ENCODE results near the gene HINFP. TPM values are rescaled to one million over a fixed set of nuclear protein-coding genes. Genes with fewer than 3 reads are reported as not detected.
"Not testable (repeated sequence)": the region's sequence is repeated elsewhere in the genome, so short reads cannot be mapped to it uniquely, and the experiment has no call there.

Gene HINFP
- polyA plus RNA-seq, 2 donors = 9.1 to 16.0 TPM

- no peaks in the 10 kb centered on the region for H3K9me3 ChIP-seq (ENCODE audit: control insufficient read depth in 2 of 2, insufficient read depth in 1 of 2, low read depth in 1 of 2, low read length in 1 of 2)
- no peak overlapping the region for H3K4me3 ChIP-seq (ENCODE audit: low read depth in 1 of 2, low read length in 2 of 2)
- H3K27ac ChIP-seq (ENCODE audit: low read depth in 2 of 2, low read length in 1 of 2) = peak overlapping the region; percentile 87 to 98
- no peaks in the 10 kb centered on the region for H3K27me3 ChIP-seq (ENCODE audit: control insufficient read depth in 1 of 2, insufficient read depth in 2 of 2, low read length in 2 of 2)
- H3K4me1 ChIP-seq (ENCODE audit: control insufficient read depth in 2 of 2, insufficient read depth in 2 of 2, low read length in 1 of 2) = no peaks in the 10 kb centered on the region
- H3K36me3 ChIP-seq (ENCODE audit: control insufficient read depth in 2 of 2, insufficient read depth in 2 of 2, low read length in 1 of 2) = no peaks in the 10 kb centered on the region
- WGBS, 2 donors = 50 to 65% methylated on average over 8 of the region's 8 CpGs
These were observed 45.1 kb downstream of the HINFP start for GRCh38 chr11:119166368-119167076.

- H3K27ac ChIP-seq (ENCODE audit: low read depth in 2 of 2, low read length in 1 of 2) = peak overlapping the region; percentile 87 to 98
- H3K9me3 ChIP-seq (ENCODE audit: control insufficient read depth in 2 of 2, insufficient read depth in 1 of 2, low read depth in 1 of 2, low read length in 1 of 2); H3K4me3 ChIP-seq (ENCODE audit: low read depth in 1 of 2, low read length in 2 of 2); H3K4me1 ChIP-seq (ENCODE audit: control insufficient read depth in 2 of 2, insufficient read depth in 2 of 2, low read length in 1 of 2); H3K27me3 ChIP-seq (ENCODE audit: control insufficient read depth in 1 of 2, insufficient read depth in 2 of 2, low read length in 2 of 2); H3K36me3 ChIP-seq (ENCODE audit: control insufficient read depth in 2 of 2, insufficient read depth in 2 of 2, low read length in 1 of 2): not testable (repeated sequence)
- WGBS, 2 donors = 51 to 64% methylated on average over 10 of the region's 10 CpGs
These were observed 45.7 kb downstream of the HINFP start for GRCh38 chr11:119167077-119167458.

GRCh38 chr11:119167933-119168332, 46.6 kb downstream of the HINFP start:
- Histone ChIP-seq H3K36me3 (ENCODE audit: control insufficient read depth in 2 of 2, insufficient read depth in 2 of 2, low read length in 1 of 2) (no peaks in the 10 kb centered on the region), H3K4me3 (ENCODE audit: low read depth in 1 of 2, low read length in 2 of 2) (peak overlapping the region in 1 of 2 donors; percentile 71), H3K27ac (ENCODE audit: low read depth in 2 of 2, low read length in 1 of 2) (peak overlapping the region; percentile 87 to 98), H3K4me1 (ENCODE audit: control insufficient read depth in 2 of 2, insufficient read depth in 2 of 2, low read length in 1 of 2) (peaks cover 0 to 4% of the 10 kb centered on the region in 2 donors), H3K27me3 (ENCODE audit: control insufficient read depth in 1 of 2, insufficient read depth in 2 of 2, low read length in 2 of 2) (no peaks in the 10 kb centered on the region), H3K9me3 (ENCODE audit: control insufficient read depth in 2 of 2, insufficient read depth in 1 of 2, low read depth in 1 of 2, low read length in 1 of 2) (no peaks in the 10 kb centered on the region)
- 41 to 45% methylated on average over 6 of the region's 6 CpGs for WGBS, 2 donors

GRCh38 chr11:119168471-119169281, 47.3 kb downstream of the HINFP start, which contains the start of gene NLRX1:
Gene NLRX1 (plus strand): TSS chr11:119168725. CDS start chr11:119171404, 2,679 bp downstream.
- 3 to 4% methylated on average over 61 to 63 of the region's 63 CpGs for WGBS, 2 donors
- Histone ChIP-seq H3K4me1 (ENCODE audit: control insufficient read depth in 2 of 2, insufficient read depth in 2 of 2, low read length in 1 of 2) (peaks cover 0 to 4% of the 10 kb centered on the region in 2 donors), H3K36me3 (ENCODE audit: control insufficient read depth in 2 of 2, insufficient read depth in 2 of 2, low read length in 1 of 2) (peaks cover 0 to 4% of the 10 kb centered on the region in 2 donors), H3K27me3 (ENCODE audit: control insufficient read depth in 1 of 2, insufficient read depth in 2 of 2, low read length in 2 of 2) (no peaks in the 10 kb centered on the region), H3K4me3 (ENCODE audit: low read depth in 1 of 2, low read length in 2 of 2) (peak within 1 kb of the TSS; percentile 71 to 86), H3K27ac (ENCODE audit: low read depth in 2 of 2, low read length in 1 of 2) (peak within 1 kb of the TSS; percentile 87 to 98), H3K9me3 (ENCODE audit: control insufficient read depth in 2 of 2, insufficient read depth in 1 of 2, low read depth in 1 of 2, low read length in 1 of 2) (no peaks in the 10 kb centered on the region)

- peak overlapping the region; percentile 87 to 98 for H3K27ac ChIP-seq (ENCODE audit: low read depth in 2 of 2, low read length in 1 of 2)
- H3K36me3 ChIP-seq (ENCODE audit: control insufficient read depth in 2 of 2, insufficient read depth in 2 of 2, low read length in 1 of 2) = peaks cover under 1 to 10% of the 10 kb centered on the region in 2 donors
- WGBS, 2 donors = 10 to 15% methylated on average over 15 of the region's 15 CpGs
These were observed 47.9 kb downstream of the HINFP start for GRCh38 chr11:119169282-119169719.

GRCh38 chr11:119172513-119172912, 51.1 kb downstream of the HINFP start:
- 85 to 88% methylated on average over 2 of the region's 2 CpGs for WGBS, 2 donors
- Histone ChIP-seq H3K4me3 (ENCODE audit: low read depth in 1 of 2, low read length in 2 of 2) (no peak overlapping the region), H3K27ac (ENCODE audit: low read depth in 2 of 2, low read length in 1 of 2) (no peak overlapping the region), H3K27me3 (ENCODE audit: control insufficient read depth in 1 of 2, insufficient read depth in 2 of 2, low read length in 2 of 2) (no peaks in the 10 kb centered on the region), H3K36me3 (ENCODE audit: control insufficient read depth in 2 of 2, insufficient read depth in 2 of 2, low read length in 1 of 2) (peaks cover 8 to 21% of the 10 kb centered on the region in 2 donors), H3K9me3 (ENCODE audit: control insufficient read depth in 2 of 2, insufficient read depth in 1 of 2, low read depth in 1 of 2, low read length in 1 of 2) (no peaks in the 10 kb centered on the region), H3K4me1 (ENCODE audit: control insufficient read depth in 2 of 2, insufficient read depth in 2 of 2, low read length in 1 of 2) (peaks cover 0 to 4% of the 10 kb centered on the region in 2 donors)

More at GRCh38 chr11:119169282-119169719, 47.9 kb downstream of the HINFP start:
- H3K27me3 ChIP-seq (ENCODE audit: control insufficient read depth in 1 of 2, insufficient read depth in 2 of 2, low read length in 2 of 2) = no peaks in the 10 kb centered on the region
- H3K4me1 ChIP-seq (ENCODE audit: control insufficient read depth in 2 of 2, insufficient read depth in 2 of 2, low read length in 1 of 2) = peaks cover 0 to 4% of the 10 kb centered on the region in 2 donors
- H3K9me3 ChIP-seq (ENCODE audit: control insufficient read depth in 2 of 2, insufficient read depth in 1 of 2, low read depth in 1 of 2, low read length in 1 of 2) = no peaks in the 10 kb centered on the region
- H3K4me3 ChIP-seq (ENCODE audit: low read depth in 1 of 2, low read length in 2 of 2) = peak overlapping the region; percentile 71 to 86

GRCh38 chr11:119173453-119173852, 52.1 kb downstream of the HINFP start:
- Histone ChIP-seq H3K4me1 (ENCODE audit: control insufficient read depth in 2 of 2, insufficient read depth in 2 of 2, low read length in 1 of 2) (peaks cover 0 to 4% of the 10 kb centered on the region in 2 donors), H3K4me3 (ENCODE audit: low read depth in 1 of 2, low read length in 2 of 2) (no peak overlapping the region), H3K9me3 (ENCODE audit: control insufficient read depth in 2 of 2, insufficient read depth in 1 of 2, low read depth in 1 of 2, low read length in 1 of 2) (no peaks in the 10 kb centered on the region), H3K36me3 (ENCODE audit: control insufficient read depth in 2 of 2, insufficient read depth in 2 of 2, low read length in 1 of 2) (peaks cover 8 to 25% of the 10 kb centered on the region in 2 donors), H3K27ac (ENCODE audit: low read depth in 2 of 2, low read length in 1 of 2) (no peak overlapping the region), H3K27me3 (ENCODE audit: control insufficient read depth in 1 of 2, insufficient read depth in 2 of 2, low read length in 2 of 2) (no peaks in the 10 kb centered on the region)
- WGBS, 2 donors = 89 to 94% methylated on average over 21 of the region's 21 CpGs

GRCh38 chr11:119175493-119176077, 54.2 kb downstream of the HINFP start:
- H3K4me1 ChIP-seq (ENCODE audit: control insufficient read depth in 2 of 2, insufficient read depth in 2 of 2, low read length in 1 of 2) = peaks cover 0 to 6% of the 10 kb centered on the region in 2 donors
- H3K4me3 ChIP-seq (ENCODE audit: low read depth in 1 of 2, low read length in 2 of 2) = no peak overlapping the region
- peak overlapping the region; percentile 1 to 43 for H3K27ac ChIP-seq (ENCODE audit: low read depth in 2 of 2, low read length in 1 of 2)
- WGBS, 2 donors = 62 to 63% methylated on average over 6 of the region's 6 CpGs
- H3K36me3 ChIP-seq (ENCODE audit: control insufficient read depth in 2 of 2, insufficient read depth in 2 of 2, low read length in 1 of 2) = peaks cover 8 to 30% of the 10 kb centered on the region in 2 donors
- H3K27me3 ChIP-seq (ENCODE audit: control insufficient read depth in 1 of 2, insufficient read depth in 2 of 2, low read length in 2 of 2) = no peaks in the 10 kb centered on the region
- no peaks in the 10 kb centered on the region for H3K9me3 ChIP-seq (ENCODE audit: control insufficient read depth in 2 of 2, insufficient read depth in 1 of 2, low read depth in 1 of 2, low read length in 1 of 2)

GRCh38 chr11:119178166-119178680, 56.8 kb downstream of the HINFP start:
- Histone ChIP-seq H3K27ac (ENCODE audit: low read depth in 2 of 2, low read length in 1 of 2) (no peak overlapping the region), H3K4me3 (ENCODE audit: low read depth in 1 of 2, low read length in 2 of 2) (no peak overlapping the region), H3K36me3 (ENCODE audit: control insufficient read depth in 2 of 2, insufficient read depth in 2 of 2, low read length in 1 of 2) (peaks cover 11 to 50% of the 10 kb centered on the region in 2 donors), H3K27me3 (ENCODE audit: control insufficient read depth in 1 of 2, insufficient read depth in 2 of 2, low read length in 2 of 2) (no peaks in the 10 kb centered on the region), H3K9me3 (ENCODE audit: control insufficient read depth in 2 of 2, insufficient read depth in 1 of 2, low read depth in 1 of 2, low read length in 1 of 2) (no peaks in the 10 kb centered on the region), H3K4me1 (ENCODE audit: control insufficient read depth in 2 of 2, insufficient read depth in 2 of 2, low read length in 1 of 2) (peaks cover 0 to 2% of the 10 kb centered on the region in 2 donors)
- WGBS, 2 donors = 64 to 79% methylated on average over 4 of the region's 4 CpGs

Measured in esophagus (tissue), 2 donors.